ENCODE data around the gene NOVA2. TPM values are rescaled to one million over a fixed set of nuclear protein-coding genes. Genes with fewer than 3 reads are reported as not detected.

Gene NOVA2
- total RNA-seq, 1 donor from 2014 or later, result 5.9 TPM

GRCh38 chr19:45969676-45970075, 4.0 kb downstream of the NOVA2 start:
- intact Hi-C loops (cut with DNase I), result loop anchor here (2.0 kb wide), 1 partner anchor 13 kb away; no protein-coding TSS in a partner anchor
- no peak for DNase-seq (ENCODE audit: low spot score)

- no peak for DNase-seq (ENCODE audit: low spot score)
- intact Hi-C loops (cut with DNase I), result no loop called here
Observed at GRCh38 chr19:45968626-45969025, 5.0 kb downstream of the NOVA2 start.

DNA sequence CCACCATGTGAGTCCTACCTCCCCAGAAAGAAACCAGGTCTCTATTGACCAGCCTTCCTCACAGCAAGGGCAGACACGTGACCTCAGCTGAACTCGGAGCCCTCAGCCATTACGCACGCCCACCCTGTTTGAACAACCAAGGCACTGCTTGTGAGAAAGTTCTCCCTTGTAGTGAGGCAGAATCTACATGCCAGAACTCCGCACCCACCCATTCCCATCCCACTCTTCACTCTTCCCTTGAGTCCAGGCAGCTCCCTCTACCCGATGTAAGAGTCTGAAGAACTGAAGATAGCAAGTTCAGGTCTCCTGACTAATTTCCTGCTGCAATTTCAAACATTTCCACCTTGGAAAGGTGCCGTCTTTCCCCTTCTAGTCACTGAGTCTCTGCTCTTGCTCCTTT, 6.4 kb downstream of the NOVA2 start:
- DNase-seq (ENCODE audit: low spot score), result no peak
- intact Hi-C loops (cut with DNase I), result no loop called here

GRCh38 chr19:45962021-45962420, 11.6 kb downstream of the NOVA2 start:
- no peak for DNase-seq (ENCODE audit: low spot score)
- intact Hi-C loops (cut with DNase I), result no loop called here

- intact Hi-C loops (cut with DNase I), result no loop called here
- no peak for DNase-seq (ENCODE audit: low spot score)
Observed at GRCh38 chr19:45960595-45961235, 12.9 kb downstream of the NOVA2 start.

DNA sequence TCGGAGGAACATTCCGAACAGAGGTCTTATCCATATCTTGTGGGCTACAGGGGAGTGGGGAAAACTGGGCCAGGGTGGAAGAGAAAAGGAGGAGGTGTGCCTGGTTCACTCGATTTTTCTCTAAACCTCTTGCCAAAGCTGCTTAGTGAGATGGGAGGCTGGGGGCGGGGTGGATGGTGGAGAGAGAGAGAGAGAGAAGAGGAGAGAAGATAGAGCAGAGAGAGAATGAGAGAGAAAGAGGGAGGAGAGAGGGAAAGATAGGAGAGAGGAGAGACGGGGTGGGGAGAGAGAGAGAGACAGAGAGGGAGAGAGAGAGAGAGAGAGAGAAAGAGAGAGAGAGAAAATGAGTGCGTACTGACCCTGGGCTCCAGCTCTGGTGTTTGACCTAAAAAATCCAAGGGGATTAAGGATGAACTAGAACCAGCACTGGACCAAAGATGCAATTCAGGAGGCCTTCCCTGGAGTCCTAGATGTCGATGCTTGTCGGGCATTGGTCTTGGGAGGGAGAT, 14.1 kb downstream of the NOVA2 start:
- intact Hi-C loops (cut with DNase I), result no loop called here
- DNase-seq (ENCODE audit: low spot score), result no peak

DNA sequence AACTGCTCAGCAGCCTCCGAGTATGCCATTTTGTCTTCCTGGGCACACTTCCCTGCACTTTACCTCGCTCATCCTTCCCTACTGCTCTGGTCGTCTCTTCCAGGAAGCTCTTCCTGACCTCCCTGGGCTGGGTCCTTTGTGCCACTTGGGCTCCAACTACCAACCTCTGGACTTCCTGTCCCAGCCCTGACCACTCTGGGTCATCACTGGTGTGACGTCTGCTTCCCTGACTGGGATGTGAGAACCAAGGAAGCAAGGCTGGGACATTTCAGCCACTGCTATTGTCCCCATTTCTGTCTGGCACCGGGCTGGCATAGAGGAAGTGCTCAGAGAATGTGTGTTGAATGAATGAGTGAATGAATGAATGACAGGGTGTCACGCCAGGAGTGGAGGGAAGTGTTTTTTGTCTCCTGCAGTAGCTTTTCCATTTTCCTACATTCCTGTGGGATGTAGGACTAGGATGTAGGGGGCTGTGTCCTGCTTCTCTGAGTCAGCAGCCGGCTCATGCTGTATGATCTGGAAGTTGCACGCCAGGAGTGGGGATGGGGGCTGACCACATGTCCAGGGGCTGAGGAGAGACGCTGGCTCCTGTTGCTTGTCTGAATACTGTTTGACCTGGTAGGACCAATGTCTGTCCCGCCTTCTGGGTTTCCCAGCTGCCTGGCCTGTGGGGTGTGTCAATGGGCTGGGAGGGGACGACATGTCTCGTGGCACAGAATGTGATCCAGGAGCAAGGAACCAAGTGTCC, 14.7 kb downstream of the NOVA2 start:
- intact Hi-C loops (cut with DNase I), result no loop called here
- no peak for DNase-seq (ENCODE audit: low spot score)

- intact Hi-C loops (cut with DNase I), result no loop called here
- DNase-seq (ENCODE audit: low spot score), result no peak
Observed at GRCh38 chr19:45958320-45958719, 15.3 kb downstream of the NOVA2 start.

- DNase-seq (ENCODE audit: low spot score), result peak; percentile 82
- intact Hi-C loops (cut with DNase I), result loop anchor here (2.0 kb wide), 1 partner anchor 15 kb away; no protein-coding TSS in a partner anchor
Observed at GRCh38 chr19:45955905-45956608, 17.6 kb downstream of the NOVA2 start.

GRCh38 chr19:45954156-45954555, 19.5 kb downstream of the NOVA2 start:
- no peak for DNase-seq (ENCODE audit: low spot score)
- intact Hi-C loops (cut with DNase I), result no loop called here

DNA sequence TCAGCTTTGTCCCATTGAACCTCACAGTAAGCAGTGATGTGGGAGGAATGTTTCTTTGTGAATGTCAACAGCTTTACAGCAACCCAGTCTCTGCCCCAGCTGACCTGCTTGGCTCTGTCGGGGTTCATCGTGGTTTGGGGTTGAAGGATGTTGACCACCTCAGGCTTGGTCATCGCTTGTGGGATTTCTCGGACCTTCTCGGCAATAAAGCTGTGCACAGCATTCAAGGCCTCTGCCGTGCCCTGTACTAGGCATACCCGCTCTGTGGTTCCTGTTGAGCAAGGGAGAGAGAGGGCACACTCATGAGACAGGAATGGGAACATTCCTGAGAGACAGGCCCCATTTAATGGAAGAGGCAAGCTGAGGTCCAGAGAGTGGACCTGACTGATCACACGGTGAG, 20.0 kb downstream of the NOVA2 start:
- intact Hi-C loops (cut with DNase I), result no loop called here
- DNase-seq (ENCODE audit: low spot score), result no peak

GRCh38 chr19:45952686-45953505, 20.8 kb downstream of the NOVA2 start:
- intact Hi-C loops (cut with DNase I), result no loop called here
- DNase-seq (ENCODE audit: low spot score), result no peak

DNA sequence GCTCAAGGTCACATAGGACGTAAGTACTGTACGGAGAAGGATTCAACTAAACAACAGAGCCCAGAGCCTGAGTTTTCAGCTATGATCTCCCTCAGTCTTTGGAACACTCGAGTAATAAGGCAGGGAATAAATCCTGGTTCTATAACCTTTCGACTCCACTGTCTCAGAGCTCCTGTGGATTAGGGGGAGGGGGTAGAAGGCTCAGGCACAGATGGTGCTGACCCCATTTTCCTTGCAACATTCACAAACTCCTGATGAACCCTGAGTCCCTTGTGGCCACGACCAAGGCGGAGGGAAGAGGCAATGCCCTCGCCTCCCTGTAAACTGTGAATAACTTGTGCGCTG, 21.4 kb downstream of the NOVA2 start:
- no peak for DNase-seq (ENCODE audit: low spot score)
- intact Hi-C loops (cut with DNase I), result no loop called here

DNA sequence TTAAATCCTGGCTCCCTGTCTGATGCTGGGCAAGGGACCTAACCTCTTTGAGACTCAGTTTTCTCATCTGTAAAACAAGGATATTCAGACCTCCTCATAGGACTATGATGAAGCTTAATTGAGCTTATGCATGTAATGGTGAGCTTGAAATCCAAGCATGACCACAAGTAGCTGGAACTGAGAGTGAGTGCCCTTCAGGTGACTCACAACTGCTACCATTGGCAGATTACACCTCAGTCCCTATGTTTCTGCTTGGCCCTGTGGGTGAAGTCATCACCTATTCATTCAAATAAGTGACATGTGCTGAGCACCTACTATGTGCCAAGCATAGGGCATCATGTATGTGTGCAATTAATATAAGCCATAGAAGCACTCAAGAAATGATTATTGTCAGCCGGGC, 25.7 kb downstream of the NOVA2 start:
- intact Hi-C loops (cut with DNase I), result no loop called here
- no peak for DNase-seq (ENCODE audit: low spot score)

DNA sequence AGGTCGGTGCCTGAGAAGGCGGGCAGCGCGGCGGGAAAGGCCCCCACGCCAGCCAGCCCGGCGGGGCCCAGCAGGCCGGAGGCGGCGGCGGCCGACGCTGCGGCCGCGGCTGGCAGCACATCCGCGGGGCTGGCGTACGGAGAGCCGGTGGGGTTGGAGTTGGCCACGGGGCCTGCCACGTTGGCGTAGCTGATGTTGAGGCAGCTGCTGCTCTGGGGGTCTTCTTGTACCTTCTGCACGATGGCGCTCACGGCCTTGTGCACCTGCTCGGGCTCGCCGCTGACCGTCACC, 33.2 kb downstream of the NOVA2 start:
- no peak for DNase-seq (ENCODE audit: low spot score)
- intact Hi-C loops (cut with DNase I), result no loop called here

DNA sequence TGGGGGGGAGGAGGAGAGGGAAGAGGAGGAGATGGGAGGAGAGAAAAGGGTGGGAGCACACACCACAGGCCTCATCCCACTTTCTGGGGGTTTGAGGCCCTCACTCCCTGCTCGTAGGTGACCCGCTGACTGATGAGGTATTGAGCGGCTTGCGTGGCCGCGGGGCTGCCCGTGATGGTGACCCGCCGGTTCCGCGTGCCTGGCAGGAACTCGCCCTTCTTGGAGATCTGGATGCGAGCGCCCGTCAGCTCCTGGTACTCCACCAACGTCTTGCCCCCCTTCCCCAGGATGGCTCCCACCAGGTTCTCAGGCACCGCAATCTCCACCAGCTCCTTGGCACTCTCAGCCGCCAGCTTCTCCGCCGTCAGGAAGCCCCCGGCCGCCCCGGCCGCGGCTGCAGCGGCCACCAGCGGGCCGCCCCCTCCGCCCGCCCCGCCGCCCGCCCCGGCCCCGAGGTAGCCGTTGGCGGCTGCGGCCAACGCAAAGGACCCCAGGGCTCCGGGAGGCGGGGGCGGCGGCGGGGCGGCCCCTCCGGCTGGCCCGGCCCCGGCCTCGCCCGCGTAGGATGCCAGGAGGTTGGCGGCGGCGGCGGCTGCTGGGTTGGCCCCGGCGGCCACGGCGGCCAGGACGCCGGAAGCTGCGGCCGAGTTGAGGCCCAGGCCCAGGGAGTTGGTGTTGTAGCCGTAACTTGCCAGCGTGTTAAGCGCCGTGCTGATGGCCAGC, 33.7 kb downstream of the NOVA2 start:
- DNase-seq (ENCODE audit: low spot score), result no peak
- intact Hi-C loops (cut with DNase I), result no loop called here

DNA sequence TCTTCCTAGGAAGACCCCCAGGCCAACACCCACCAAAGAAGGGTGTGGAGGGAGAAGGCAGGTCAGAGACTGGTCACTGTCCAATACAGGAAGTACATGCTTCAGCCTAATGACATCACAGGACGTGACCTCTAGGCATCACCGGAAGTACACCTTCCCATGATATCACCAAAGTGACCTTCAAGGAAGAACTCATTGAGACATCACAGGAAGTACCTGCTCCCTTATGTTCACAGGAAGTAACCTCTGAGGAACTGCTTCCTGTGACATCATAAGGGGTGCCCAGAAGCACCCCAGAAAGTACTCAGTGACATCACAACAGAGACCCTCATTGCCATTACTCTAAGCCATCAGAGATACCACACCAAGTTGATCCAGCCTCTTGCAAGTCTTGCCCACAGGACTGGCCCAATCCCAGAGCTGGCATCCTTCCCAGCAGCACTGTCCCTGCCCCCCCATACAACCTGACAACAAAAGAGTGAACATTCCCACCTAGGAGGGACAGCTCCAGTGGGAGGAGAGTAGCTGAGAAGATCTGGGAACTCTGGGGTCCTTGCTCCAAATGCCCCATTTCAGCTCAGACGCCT, 34.8 kb downstream of the NOVA2 start:
- DNase-seq (ENCODE audit: low spot score), result no peak
- intact Hi-C loops (cut with DNase I), result no loop called here

DNA sequence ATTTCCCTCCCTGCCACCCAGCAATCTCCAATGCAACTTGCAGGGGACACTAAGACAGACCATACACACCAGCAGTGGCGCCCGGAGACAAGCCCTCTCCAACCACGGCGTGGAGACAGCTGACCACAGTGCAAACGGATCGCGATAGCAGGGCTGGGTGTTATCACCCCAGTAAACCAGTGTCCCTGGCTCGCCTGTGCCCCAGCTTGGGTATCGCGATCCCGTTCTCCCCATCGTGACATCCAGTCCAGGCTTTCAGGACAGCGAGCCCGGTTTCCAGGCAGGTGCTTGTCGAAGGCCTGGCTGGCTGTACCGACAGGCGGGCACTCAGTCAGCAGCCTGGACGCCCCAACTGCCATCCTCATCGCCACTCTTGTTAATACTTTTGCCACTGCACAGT, 38.4 kb downstream of the NOVA2 start:
- no peak for DNase-seq (ENCODE audit: low spot score)
- intact Hi-C loops (cut with DNase I), result no loop called here

Data from cardiac septum (tissue), 1 donor.